Smooth muscle cell (in vitro differentiated cells): ENCODE results near the gene CEP20. TPM values are rescaled to one million over a fixed set of nuclear protein-coding genes. Genes with fewer than 3 reads are reported as not detected.

Experiments used
- DNase-seq: peaks from one replicate; lab custom pipeline; 2025; ENCODE audit not compliant: unreplicated experiment; lab: John Stamatoyannopoulos, UW
- H2AFZ ChIP-seq: fragments of 200-600 bp; sonication (generic); 2 replicates; pipeline ENCODE4 v1.6.0; 2016; ENCODE audit warnings: antibody characterized with exemption, low read depth, mild to moderate bottlenecking
- H3F3A ChIP-seq: fragments of 200-600 bp; sonication (generic); 2 replicates; pipeline ENCODE4 v1.6.0; 2017; ENCODE audit warnings: antibody characterized with exemption, low read depth
- H3K27ac ChIP-seq: fragments of 200-600 bp; sonication (generic); 2 replicates; pipeline ENCODE4 v1.5.1; 2016; ENCODE audit warnings: low read depth, mild to moderate bottlenecking
- H3K27me3 ChIP-seq: fragments of 200-600 bp; sonication (generic); 2 replicates; pipeline ENCODE4 v1.6.1; 2016; ENCODE audit warnings: low read depth, mild to moderate bottlenecking
- H3K36me3 ChIP-seq: fragments of 200-600 bp; sonication (generic); 2 replicates; pipeline ENCODE4 v1.5.1; 2016; ENCODE audit warnings: low read depth
- H3K4me1 ChIP-seq: fragments of 200-600 bp; sonication (generic); 2 replicates; pipeline ENCODE4 v1.5.1; 2016; ENCODE audit warnings: low read depth
- H3K4me2 ChIP-seq: fragments of 200-600 bp; sonication (generic); 2 replicates; pipeline ENCODE4 v1.6.0; 2016; ENCODE audit warnings: mild to moderate bottlenecking
- H3K4me3 ChIP-seq: fragments of 200-600 bp; sonication (generic); 2 replicates; pipeline ENCODE4 v1.5.1; 2016; ENCODE audit warnings: mild to moderate bottlenecking
- H3K79me2 ChIP-seq: fragments of 200-600 bp; sonication (generic); 2 replicates; pipeline ENCODE4 v1.6.0; 2016; ENCODE audit warnings: low read depth, mild to moderate bottlenecking
- H3K9ac ChIP-seq: fragments of 200-600 bp; sonication (generic); 2 replicates; pipeline ENCODE4 v1.6.0; 2016; ENCODE audit warnings: low read depth
- H3K9me3 ChIP-seq: fragments of 200-600 bp; sonication (generic); replicated peaks from 2 replicates; pipeline ENCODE4 v1.5.1; 2016; ENCODE audit warnings: low read depth
- H4K20me1 ChIP-seq: fragments of 200-600 bp; sonication (generic); 2 replicates; pipeline ENCODE4 v1.6.0; 2016; ENCODE audit warnings: low read depth
- WGBS: methylation state at CpG from one replicate; pipeline ENCODE4 v1.1.7; 2016; ENCODE audit warnings: low lambda C conversion rate; 5-methylcytosine and 5-hydroxymethylcytosine counted together
- polyA plus RNA-seq: library from polyadenylated mRNA; unstranded; fragments of >200 nt; fragmentation: Nextera tagmentation; extraction: Ambion mirVana; gene quantifications from 2 replicates; pipeline ENCODE4 v1.2.1, GENCODE V29; 2016
- total RNA-seq: library from RNA; depleted of rRNA; stranded (reverse); fragments of >200 nt; gene quantifications from 2 replicates; pipeline ENCODE4 v1.2.3, GENCODE V29; 2014
- TF ChIP-seq, protein P1 (sequence below): fragments of 200-600 bp; sonication (generic); IDR thresholded peaks from 2 replicates; pipeline ENCODE4 v1.5.1; 2017; ENCODE audit warnings: borderline replicate concordance, mild to moderate bottlenecking, antibody characterized with exemption; ENCODE audit not compliant: insufficient read depth, poor library complexity, severe bottlenecking

CEP20 gene
- total and polyA plus RNA-seq, 2 experiments from 2014 or later: 29.0 to 38.4 TPM

- H3K9ac ChIP-seq: no peak overlapping the region
- H3K4me3 ChIP-seq: no peak overlapping the region
- TF ChIP-seq, protein P1, sequence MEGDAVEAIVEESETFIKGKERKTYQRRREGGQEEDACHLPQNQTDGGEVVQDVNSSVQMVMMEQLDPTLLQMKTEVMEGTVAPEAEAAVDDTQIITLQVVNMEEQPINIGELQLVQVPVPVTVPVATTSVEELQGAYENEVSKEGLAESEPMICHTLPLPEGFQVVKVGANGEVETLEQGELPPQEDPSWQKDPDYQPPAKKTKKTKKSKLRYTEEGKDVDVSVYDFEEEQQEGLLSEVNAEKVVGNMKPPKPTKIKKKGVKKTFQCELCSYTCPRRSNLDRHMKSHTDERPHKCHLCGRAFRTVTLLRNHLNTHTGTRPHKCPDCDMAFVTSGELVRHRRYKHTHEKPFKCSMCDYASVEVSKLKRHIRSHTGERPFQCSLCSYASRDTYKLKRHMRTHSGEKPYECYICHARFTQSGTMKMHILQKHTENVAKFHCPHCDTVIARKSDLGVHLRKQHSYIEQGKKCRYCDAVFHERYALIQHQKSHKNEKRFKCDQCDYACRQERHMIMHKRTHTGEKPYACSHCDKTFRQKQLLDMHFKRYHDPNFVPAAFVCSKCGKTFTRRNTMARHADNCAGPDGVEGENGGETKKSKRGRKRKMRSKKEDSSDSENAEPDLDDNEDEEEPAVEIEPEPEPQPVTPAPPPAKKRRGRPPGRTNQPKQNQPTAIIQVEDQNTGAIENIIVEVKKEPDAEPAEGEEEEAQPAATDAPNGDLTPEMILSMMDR: no peak
- H3K4me2 ChIP-seq: no peak overlapping the region
- H3K36me3 ChIP-seq: no peaks in the 10 kb centered on the region
- H4K20me1 ChIP-seq: no peaks in the 10 kb centered on the region
- no peak overlapping the region for H3K27ac ChIP-seq
- H3K9me3 ChIP-seq: no peaks in the 10 kb centered on the region
- H3K79me2 ChIP-seq: no peaks in the 10 kb centered on the region
- H3K4me1 ChIP-seq: peaks cover 6% of the 10 kb centered on the region
- H3K27me3 ChIP-seq: peaks cover 66% of the 10 kb centered on the region
- DNase-seq: no peak
- no peaks in the 10 kb centered on the region for H3F3A ChIP-seq
- WGBS: 81% methylated on average over 2 of the region's 2 CpGs
- H2AFZ ChIP-seq: no peak overlapping the region
Observed at GRCh38 chr16:15856182-15856581, 32.2 kb downstream of the CEP20 start.

DNA sequence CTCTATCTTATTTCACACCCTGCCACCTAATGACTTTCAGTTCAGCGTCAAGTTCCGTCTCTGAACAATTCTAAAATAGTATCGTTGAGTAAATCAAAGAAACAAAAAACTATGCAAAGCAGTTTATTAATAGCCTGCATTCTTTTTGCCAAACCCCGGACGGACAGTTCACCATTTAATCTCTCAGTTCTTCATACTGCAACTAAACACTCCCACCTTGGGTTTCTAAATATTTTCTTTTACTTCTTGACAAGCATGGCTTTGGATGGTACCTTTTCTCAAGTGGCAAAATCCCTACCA is 32.7 kb downstream of the CEP20 start:
- Histone ChIP-seq H3K36me3 (no peaks in the 10 kb centered on the region), H2AFZ (no peak overlapping the region), H3F3A (no peaks in the 10 kb centered on the region), H3K27me3 (peaks cover 72% of the 10 kb centered on the region), H3K4me2 (no peak overlapping the region), H3K27ac (no peak overlapping the region), H3K4me3 (no peak overlapping the region), H3K79me2 (no peaks in the 10 kb centered on the region), H3K9ac (no peak overlapping the region), H3K4me1 (peaks cover 6% of the 10 kb centered on the region), H3K9me3 (no peaks in the 10 kb centered on the region), H4K20me1 (no peaks in the 10 kb centered on the region)
- 89% methylated on average over 5 of the region's 5 CpGs for WGBS
- no peak for DNase-seq
- TF ChIP-seq, protein P1: no peak

GRCh38 chr16:15854906-15855703 is 33.3 kb downstream of the CEP20 start:
- H3K9me3 ChIP-seq: no peaks in the 10 kb centered on the region
- H3K4me1 ChIP-seq: peaks cover 6% of the 10 kb centered on the region
- no peak overlapping the region for H2AFZ ChIP-seq
- no peaks in the 10 kb centered on the region for H3F3A ChIP-seq
- no peak overlapping the region for H3K4me2 ChIP-seq
- DNase-seq: no peak
- H3K27ac ChIP-seq: no peak overlapping the region
- TF ChIP-seq, protein P1: no peak
- H3K27me3 ChIP-seq: peaks cover 77% of the 10 kb centered on the region
- WGBS: 77% methylated on average over 15 of the region's 15 CpGs
- no peaks in the 10 kb centered on the region for H4K20me1 ChIP-seq
- H3K36me3 ChIP-seq: no peaks in the 10 kb centered on the region
- H3K9ac ChIP-seq: no peak overlapping the region
- H3K79me2 ChIP-seq: no peaks in the 10 kb centered on the region
- no peak overlapping the region for H3K4me3 ChIP-seq

GRCh38 chr16:15854061-15854460 is 34.3 kb downstream of the CEP20 start:
- Histone ChIP-seq H3K36me3 (no peaks in the 10 kb centered on the region), H3K9ac (no peak overlapping the region), H3K27ac (no peak overlapping the region), H3K9me3 (no peaks in the 10 kb centered on the region), H3K4me1 (peaks cover 6% of the 10 kb centered on the region), H3K79me2 (no peaks in the 10 kb centered on the region), H3F3A (no peaks in the 10 kb centered on the region), H2AFZ (no peak overlapping the region), H3K27me3 (peaks cover 85% of the 10 kb centered on the region), H4K20me1 (no peaks in the 10 kb centered on the region), H3K4me2 (no peak overlapping the region), H3K4me3 (no peak overlapping the region)
- 66% methylated on average over 3 of the region's 3 CpGs for WGBS
- TF ChIP-seq, protein P1: no peak
- DNase-seq: no peak
